NCI-H446 (cell line): Measurements from ENCODE around the gene NOP10.
"Not testable (repeated sequence)": the region's sequence is repeated elsewhere in the genome, so short reads cannot be mapped to it uniquely, and the experiment has no call there.

Experiments
- DNase-seq, 2 experiments: peaks; one replicate each; lab custom pipeline; 2025; lab: John Stamatoyannopoulos, UW

Gene NOP10

GRCh38 chr15:34358948-34359347 lies 16.0 kb upstream of the NOP10 start:
- no peak for DNase-seq

DNA sequence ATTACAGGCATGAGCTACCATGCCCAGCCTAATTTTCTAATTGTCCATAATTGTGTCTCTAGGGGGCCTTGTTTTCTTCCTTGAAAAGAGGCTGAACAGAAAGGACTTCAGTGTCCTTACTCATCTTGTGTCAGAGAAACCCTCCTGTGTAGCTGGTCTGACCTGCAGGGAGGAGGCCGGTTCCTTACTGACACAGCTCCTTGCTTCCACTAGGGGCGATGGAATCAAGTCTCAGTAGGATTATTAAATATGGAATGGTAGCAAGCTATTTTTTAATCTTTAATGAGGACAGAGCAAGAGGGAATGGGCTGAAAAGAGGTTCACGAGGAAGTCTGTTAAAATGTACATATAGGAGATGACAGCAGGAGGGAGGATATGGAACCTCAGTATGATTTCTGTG lies 15.4 kb upstream of the NOP10 start:
- DNase-seq: no peak

- no peak for DNase-seq
Measured at GRCh38 chr15:34357653-34358052, 14.7 kb upstream of the NOP10 start.

DNA sequence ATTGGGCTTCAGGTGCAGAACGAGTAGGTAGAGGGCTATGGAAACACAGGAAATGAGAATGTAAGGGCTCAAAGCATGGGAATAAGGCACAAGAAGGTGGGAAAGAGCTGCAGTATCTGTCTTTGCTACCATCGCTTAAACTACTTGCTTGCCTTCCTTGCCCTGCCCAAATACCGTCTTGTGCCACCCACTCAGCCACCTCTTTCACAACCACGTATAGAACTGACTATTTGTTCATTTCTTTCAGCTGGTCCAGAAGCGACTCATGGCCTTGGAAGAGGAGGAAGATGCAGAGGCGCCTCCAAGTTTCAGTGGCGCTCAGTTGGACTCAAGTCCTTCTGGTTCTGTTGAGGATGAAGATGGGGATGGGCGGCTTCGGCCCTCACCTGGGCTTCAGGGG lies 12.3 kb upstream of the NOP10 start:
- no peak for DNase-seq

GRCh38 chr15:34354286-34354685 lies 11.3 kb upstream of the NOP10 start:
- no peak for DNase-seq

GRCh38 chr15:34353627-34354026 lies 10.7 kb upstream of the NOP10 start:
- DNase-seq: no peak

DNA sequence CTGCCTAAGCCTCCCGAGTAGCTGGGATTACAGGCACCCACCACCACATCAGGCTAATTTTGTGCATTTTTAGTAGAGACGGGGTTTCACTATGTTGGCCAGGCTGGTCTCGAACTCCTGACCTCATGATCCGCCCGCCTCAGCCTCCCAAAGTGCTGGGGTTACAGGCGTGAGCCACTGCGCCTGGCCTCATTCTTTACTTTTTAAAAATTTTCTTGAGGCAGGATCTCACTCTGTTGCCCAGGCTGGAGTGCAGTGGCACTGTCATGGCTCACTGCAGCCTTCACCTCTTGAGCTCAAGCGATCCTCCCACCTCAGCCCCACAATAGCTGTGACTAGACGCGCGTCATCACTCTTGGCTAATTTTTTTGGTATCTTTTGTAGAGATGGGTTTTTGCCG lies 10.1 kb upstream of the NOP10 start:
- DNase-seq: not testable (repeated sequence)

- DNase-seq: no peak
Measured at GRCh38 chr15:34349769-34350168, 6.8 kb upstream of the NOP10 start.

GRCh38 chr15:34348735-34349300 lies 5.9 kb upstream of the NOP10 start:
- DNase-seq: no peak

GRCh38 chr15:34347951-34348638 lies 5.2 kb upstream of the NOP10 start:
- no peak for DNase-seq

DNA sequence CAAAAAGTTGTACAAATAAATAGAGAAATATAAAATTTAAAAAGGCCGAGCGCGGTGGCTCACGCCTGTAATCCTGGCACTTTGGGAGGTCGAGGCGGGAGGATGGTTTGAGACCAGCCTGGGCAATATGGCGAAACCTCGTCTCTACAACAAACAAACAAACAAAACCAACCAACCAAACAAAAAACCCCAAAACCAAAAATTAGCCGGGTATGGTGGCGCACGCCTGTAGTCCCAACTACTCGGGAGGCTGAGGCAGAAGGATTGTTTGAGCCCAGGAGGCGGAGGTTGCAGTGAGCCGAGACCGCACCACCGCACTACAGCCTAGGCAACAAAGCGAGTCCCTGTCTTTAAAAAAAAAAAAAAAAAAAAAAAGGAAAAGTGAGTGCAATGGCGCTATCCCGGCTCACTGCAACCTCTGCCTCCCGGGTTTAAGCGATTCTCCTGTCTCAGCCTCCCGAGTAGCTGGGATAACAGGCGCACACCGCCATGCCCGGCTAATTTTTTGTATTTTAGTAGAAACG lies 661 bp downstream of the NOP10 start:
- not testable (repeated sequence) for DNase-seq

DNA sequence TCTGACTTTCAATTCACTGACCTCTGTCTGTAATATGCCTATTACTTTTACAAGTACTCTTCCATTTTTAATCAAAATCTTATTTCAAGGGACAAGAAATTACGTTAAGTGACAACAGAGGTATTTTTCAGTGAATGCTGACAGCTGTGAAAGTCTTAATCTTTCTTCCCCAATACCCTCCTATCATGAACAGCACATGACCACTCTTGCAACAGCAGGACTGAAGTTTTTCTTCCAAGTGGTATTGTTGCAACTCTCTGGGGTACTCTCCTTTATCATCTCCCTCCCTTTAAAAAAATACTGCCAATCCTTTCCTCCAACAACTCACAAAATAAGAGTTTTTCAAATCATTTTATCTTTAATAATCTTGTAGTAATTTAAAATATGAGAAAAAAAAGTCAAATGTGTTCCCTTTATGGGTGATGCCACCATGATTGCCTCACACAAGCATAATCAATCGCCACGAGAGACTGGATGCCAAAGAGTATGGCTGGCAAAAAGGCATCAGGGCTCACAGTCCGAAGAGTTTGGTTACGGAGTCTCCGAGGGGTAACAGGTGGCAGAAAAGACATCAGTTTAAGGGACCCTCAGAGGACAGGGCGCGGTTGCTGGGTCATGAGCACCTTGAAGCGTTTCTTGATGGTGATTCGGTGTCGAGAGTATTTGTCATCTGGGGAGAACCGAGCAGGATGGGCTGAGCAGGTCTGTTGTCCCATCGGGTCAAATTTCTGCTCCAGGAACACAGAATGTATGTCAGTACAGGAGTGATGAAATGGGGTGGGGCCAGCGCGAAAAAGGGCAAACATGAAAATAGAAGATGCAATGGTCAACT lies 1.3 kb downstream of the NOP10 start:
- no peak for DNase-seq

GRCh38 chr15:34339946-34340345 lies 3.0 kb downstream of the NOP10 start:
- no peak for DNase-seq

GRCh38 chr15:34338347-34338746 lies 4.6 kb downstream of the NOP10 start:
- DNase-seq: no peak

GRCh38 chr15:34337557-34338306 lies 5.2 kb downstream of the NOP10 start, which contains the start of gene SLC12A6:
Gene SLC12A6 (minus strand): TSS chr15:34337781. CDS start chr15:34336680, 1,101 bp downstream.
- peak; percentile 49 to 87 for DNase-seq

DNA sequence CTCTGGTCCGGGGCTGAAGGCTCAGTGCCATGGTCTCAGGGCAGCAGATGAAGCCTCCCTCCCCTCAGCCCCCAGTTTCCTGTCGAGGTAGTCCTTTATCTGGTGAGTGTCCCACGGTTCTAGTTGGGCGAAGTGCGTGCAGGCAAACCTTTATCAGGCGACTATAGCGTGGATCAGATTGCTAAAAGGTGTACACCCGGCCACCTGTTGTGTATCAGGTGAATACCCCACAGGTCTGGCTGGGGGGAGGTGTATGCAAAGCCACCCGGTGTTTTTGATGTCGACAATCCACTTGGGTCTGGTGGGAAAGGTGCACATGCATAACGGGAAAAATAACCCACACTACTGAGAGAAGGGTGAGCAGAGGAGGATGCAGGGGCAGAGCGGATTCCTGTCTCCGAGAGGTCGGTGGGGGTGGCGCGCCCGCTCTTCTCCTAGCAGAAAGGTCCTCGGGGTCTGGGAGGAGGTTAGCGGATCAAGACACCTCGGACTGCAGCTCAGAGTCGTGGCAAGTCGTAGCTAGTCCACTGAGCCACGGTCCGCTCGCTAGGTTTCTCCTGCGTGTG lies 5.9 kb downstream of the NOP10 start:
- DNase-seq: no peak

DNA sequence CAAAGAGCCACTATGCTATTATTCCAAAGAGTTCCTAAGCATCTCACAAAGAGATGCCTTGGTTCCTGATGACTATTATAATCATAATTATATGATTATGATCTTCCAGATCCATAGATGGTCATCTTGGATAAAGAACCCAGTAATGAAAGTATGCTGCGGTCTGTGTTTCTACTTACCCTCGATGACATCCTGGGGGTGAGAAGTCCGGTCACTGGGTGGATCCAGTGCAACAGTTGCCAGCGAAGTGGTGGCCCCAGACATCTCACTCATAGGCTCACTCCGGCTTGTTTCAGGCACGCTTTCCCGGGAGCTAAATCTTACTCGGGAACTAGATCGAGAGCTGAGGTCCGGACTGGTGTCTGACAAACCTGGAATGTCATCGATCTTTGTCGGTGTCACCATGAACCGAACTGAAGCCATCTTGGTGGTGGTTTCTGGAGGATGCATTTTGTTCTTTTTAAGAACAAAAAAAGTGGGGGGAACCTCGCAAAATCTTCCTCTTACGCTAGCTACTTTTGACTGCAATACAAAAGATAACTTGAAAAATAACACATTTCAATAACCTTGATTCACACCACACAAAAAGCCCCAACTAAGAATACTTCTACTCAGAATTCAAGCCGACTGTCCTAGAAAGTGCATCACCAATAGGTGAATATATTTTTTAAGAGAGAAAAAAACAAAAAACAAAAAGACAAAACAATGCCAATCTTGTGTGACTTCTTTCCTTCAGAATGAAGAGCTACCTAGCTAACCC lies 6.5 kb downstream of the NOP10 start:
- DNase-seq: no peak

DNA sequence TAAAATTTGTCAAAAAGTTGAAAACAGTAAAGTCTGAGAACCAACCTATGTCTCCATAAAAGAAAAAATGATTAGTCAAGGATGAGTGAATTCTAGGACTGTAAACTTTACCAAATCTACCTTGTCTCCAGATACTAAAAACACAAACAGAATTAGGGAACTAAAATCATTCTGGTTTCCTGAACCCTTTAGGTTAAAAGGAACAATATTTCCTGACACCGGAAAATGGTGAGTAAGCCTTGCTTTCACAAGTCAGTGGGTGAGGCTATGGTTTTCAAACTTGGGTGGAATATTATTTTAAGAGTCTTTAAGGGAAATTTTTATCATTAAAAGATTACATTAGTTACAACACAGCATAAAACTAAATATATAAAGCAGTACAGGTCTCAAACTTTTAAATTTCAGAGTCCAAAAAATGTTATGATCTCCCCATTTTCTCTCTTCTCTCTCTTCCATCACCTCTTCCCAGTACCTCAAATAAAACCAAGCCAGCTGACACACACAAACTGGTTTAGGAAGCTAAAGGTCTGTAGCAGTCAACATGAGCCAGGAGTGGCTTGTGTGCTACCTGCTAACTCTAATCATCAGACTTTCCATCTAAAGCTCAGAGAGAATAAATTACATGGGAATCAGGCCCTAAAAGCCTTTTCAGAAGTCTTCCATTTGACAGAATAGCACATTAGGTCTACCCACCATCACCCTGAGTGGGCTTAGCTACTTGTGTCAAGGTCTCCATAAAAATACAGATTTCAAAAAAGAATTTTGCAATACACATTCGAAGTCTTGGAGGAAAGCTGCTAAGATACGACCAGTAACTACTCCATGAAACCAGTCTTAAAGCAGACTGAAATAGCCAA lies 7.5 kb downstream of the NOP10 start:
- no peak for DNase-seq

- DNase-seq: no peak
Measured at GRCh38 chr15:34334672-34335071, 8.3 kb downstream of the NOP10 start.

GRCh38 chr15:34332553-34333120 lies 10.3 kb downstream of the NOP10 start:
- DNase-seq: no peak
